H1 (cell line): Measurements from ENCODE around the gene ZBTB16. TPM values are rescaled to one million over a fixed set of nuclear protein-coding genes. Genes with fewer than 3 reads are reported as not detected.

Source experiments
- CTCF ChIA-PET: fragments of 300-600 bp; sonication (Branson Sonifier 250); formaldehyde crosslinking; loops from one replicate; lab custom pipeline; 2021; ENCODE audit not compliant: partially characterized antibody; lab: Charles Lee
- POLR2A ChIA-PET: fragments of 300-600 bp; sonication (Branson Sonifier 250); formaldehyde crosslinking; loops from one replicate; lab custom pipeline; 2021; ENCODE audit warnings: inconsistent platforms; ENCODE audit not compliant: partially characterized antibody; lab: Charles Lee
- DNase-seq, 2 experiments: peaks; one replicate each; pipeline versions ENCODE4 v3.0.0 to v3.0.0-alpha.2; 2010 to 2022; ENCODE audit warnings: low spot score in 2 of 2, low read depth in 1 of 2, mixed read lengths in 1 of 2
- FAIRE-seq: peaks from 2 replicates; lab custom pipeline; 2011; peaks lifted over from hg19 to GRCh38; lab: Jason Lieb, UNC
- H2AFZ ChIP-seq: 2 replicates; pipeline ENCODE4 v1.8.1; 2012; ENCODE audit warnings: low read length, inconsistent platforms
- H2AK5ac ChIP-seq: 2 replicates; pipeline ENCODE4 v1.6.1; 2013; ENCODE audit warnings: low read depth, low read length
- H2BK120ac ChIP-seq: replicated peaks from 2 replicates; pipeline ENCODE3; 2013; ENCODE audit warnings: low read depth, low read length, inconsistent platforms
- H2BK12ac ChIP-seq: 2 replicates; pipeline ENCODE4 v1.6.1; 2013; ENCODE audit warnings: low read depth, low read length
- H2BK15ac ChIP-seq: 2 replicates; pipeline ENCODE4 v1.6.1; 2013; ENCODE audit warnings: low read length
- H2BK20ac ChIP-seq: 2 replicates; pipeline ENCODE4 v1.6.1; 2013; ENCODE audit warnings: low read length
- H2BK5ac ChIP-seq: 2 replicates; pipeline ENCODE4 v1.6.1; 2013; ENCODE audit warnings: low read depth, low read length
- H3K14ac ChIP-seq: 2 replicates; pipeline ENCODE4 v1.6.1; 2013; ENCODE audit warnings: inconsistent platforms; ENCODE audit not compliant: insufficient read length
- H3K18ac ChIP-seq: 2 replicates; pipeline ENCODE4 v1.6.1; 2013; ENCODE audit warnings: low read length; ENCODE audit errors: extremely low read depth
- H3K23ac ChIP-seq: 2 replicates; pipeline ENCODE4 v1.6.1; 2013; ENCODE audit warnings: inconsistent platforms; ENCODE audit not compliant: insufficient read length
- H3K23me2 ChIP-seq: 2 replicates; pipeline ENCODE4 v1.6.1; 2013; ENCODE audit warnings: low read depth, low read length
- H3K27ac ChIP-seq: 2 replicates; pipeline ENCODE4 v1.6.1; 2011; ENCODE audit warnings: low read depth, low read length, inconsistent platforms
- H3K27me3 ChIP-seq, 4 experiments: replicated peaks in 1 of 4; 1 replicate in 1 of 4; 2 replicates in 3 of 4; pipeline versions ENCODE4 v1.6.1 to v1.8.1; 2011 to 2013; ENCODE audit warnings: low read length in 3 of 4, mild to moderate bottlenecking in 3 of 4, inconsistent platforms in 2 of 4, mixed read lengths in 2 of 4, moderate library complexity in 1 of 4; ENCODE audit not compliant: control insufficient read depth in 3 of 4, insufficient read depth in 3 of 4; ENCODE audit errors: extremely low read depth in 1 of 4
- H3K36me3 ChIP-seq, 4 experiments: 2 replicates each; pipeline versions ENCODE4 v1.6.1 to v1.8.1; 2011 to 2013; ENCODE audit warnings: mild to moderate bottlenecking in 4 of 4, low read length in 3 of 4, moderate library complexity in 2 of 4, control low read depth in 1 of 4, inconsistent platforms in 1 of 4; ENCODE audit not compliant: insufficient read depth in 4 of 4, control insufficient read depth in 2 of 4
- H3K4ac ChIP-seq: replicated peaks from 2 replicates; pipeline ENCODE3; 2013; ENCODE audit warnings: low read length, low read depth, mixed read lengths, inconsistent platforms; ENCODE audit not compliant: insufficient read length
- H3K4me1 ChIP-seq, 4 experiments: replicated peaks in 1 of 4; 1 replicate in 1 of 4; 2 replicates in 3 of 4; pipeline versions ENCODE4 v1.6.1 to v1.8.1; 2011 to 2013; ENCODE audit warnings: low read length in 3 of 4, inconsistent platforms in 2 of 4, mixed read lengths in 1 of 4; ENCODE audit not compliant: insufficient read depth in 4 of 4, control insufficient read depth in 3 of 4
- H3K4me2 ChIP-seq, 2 experiments: 2 replicates each; pipeline versions ENCODE4 v1.6.1 to v1.8.1; 2011 to 2013; ENCODE audit warnings: low read depth in 2 of 2, low read length in 2 of 2, control low read depth in 1 of 2, inconsistent platforms in 1 of 2, mild to moderate bottlenecking in 1 of 2; ENCODE audit not compliant: insufficient read depth in 1 of 2
- H3K4me3 ChIP-seq, 4 experiments: fragments of 200-600, 300-600 bp in 1 of 4; sonication (generic), shearing (Covaris generic), sonication (Bioruptor Twin) in 1 of 4; 2 replicates each; pipeline versions ENCODE4 v1.5.1 to v1.8.1; 2011 to 2016; ENCODE audit warnings: low read length in 4 of 4, low read depth in 3 of 4, control low read depth in 2 of 4, inconsistent platforms in 2 of 4, mild to moderate bottlenecking in 2 of 4, mixed read lengths in 1 of 4, moderate library complexity in 1 of 4; ENCODE audit not compliant: insufficient read depth in 2 of 4; ENCODE audit errors: extremely low read depth in 1 of 4
- H3K56ac ChIP-seq: replicated peaks from 2 replicates; pipeline ENCODE3; 2013; ENCODE audit warnings: low read depth, mild to moderate bottlenecking, mixed read lengths, low read length, inconsistent platforms; ENCODE audit not compliant: insufficient read length
- H3K79me1 ChIP-seq: 2 replicates; pipeline ENCODE4 v1.6.1; 2013; ENCODE audit warnings: low read depth, low read length, control low read depth
- H3K79me2 ChIP-seq, 2 experiments: 2 replicates each; pipeline versions ENCODE4 v1.6.1 to v1.8.1; 2012 to 2013; ENCODE audit warnings: low read length in 2 of 2, mild to moderate bottlenecking in 2 of 2, inconsistent platforms in 1 of 2; ENCODE audit not compliant: insufficient read depth in 2 of 2, control insufficient read depth in 1 of 2
- H3K9ac ChIP-seq, 4 experiments: replicated peaks in 1 of 4; 1 replicate in 1 of 4; 2 replicates in 3 of 4; pipeline versions ENCODE4 v1.6.1 to v1.8.1; 2011 to 2013; ENCODE audit warnings: low read depth in 3 of 4, low read length in 3 of 4, control low read depth in 2 of 4, mild to moderate bottlenecking in 2 of 4, moderate library complexity in 2 of 4, inconsistent platforms in 1 of 4; ENCODE audit errors: extremely low read depth in 1 of 4
- H3K9me3 ChIP-seq, 2 experiments: 2 replicates each; pipeline versions ENCODE4 v1.6.1 to v1.8.1; 2012 to 2013; ENCODE audit warnings: mild to moderate bottlenecking in 2 of 2, moderate library complexity in 2 of 2, control low read depth in 1 of 2, inconsistent platforms in 1 of 2, low read depth in 1 of 2, low read length in 1 of 2, mixed read lengths in 1 of 2; ENCODE audit not compliant: insufficient read depth in 2 of 2
- H4K20me1 ChIP-seq, 2 experiments: replicated peaks in 1 of 2; 2 replicates each; pipeline versions ENCODE3 to v1.8.1; 2011 to 2013; ENCODE audit warnings: inconsistent platforms in 2 of 2, low read length in 2 of 2, mild to moderate bottlenecking in 1 of 2; ENCODE audit not compliant: insufficient read depth in 2 of 2, control insufficient read depth in 1 of 2
- H4K5ac ChIP-seq: 2 replicates; pipeline ENCODE4 v1.6.1; 2013; ENCODE audit warnings: low read length, low read depth, mixed read lengths, inconsistent platforms; ENCODE audit not compliant: insufficient read length
- H4K8ac ChIP-seq: 2 replicates; pipeline ENCODE4 v1.8.0; 2013; ENCODE audit warnings: mild to moderate bottlenecking, moderate library complexity, low read length, inconsistent platforms; ENCODE audit not compliant: insufficient read depth; ENCODE audit errors: extremely low read depth
- H4K91ac ChIP-seq: replicated peaks from 2 replicates; pipeline ENCODE3; 2013; ENCODE audit warnings: low read length, mixed read lengths, inconsistent platforms; ENCODE audit not compliant: insufficient read length
- CHD1 ChIP-seq: IDR thresholded peaks from 2 replicates; pipeline ENCODE4 v1.6.1; 2012; ENCODE audit warnings: low read depth, low read length, improper control_type of control experiment
- CTBP2 ChIP-seq: IDR thresholded peaks from 2 replicates; pipeline ENCODE4 v1.7.0; 2011; ENCODE audit warnings: borderline replicate concordance, mild to moderate bottlenecking, moderate library complexity, mixed read lengths, low read length; ENCODE audit not compliant: insufficient read depth, insufficient read length
- EP300 ChIP-seq, 2 experiments: IDR thresholded peaks; 1 replicate in 1 of 2; 2 replicates in 1 of 2; pipeline ENCODE4 v1.6.1; 2011 to 2012; ENCODE audit warnings: low read depth in 2 of 2, low read length in 2 of 2, mild to moderate bottlenecking in 2 of 2, borderline replicate concordance in 1 of 2, inconsistent platforms in 1 of 2, moderate library complexity in 1 of 2
- KDM5A ChIP-seq: fragments of 200-600 bp; IDR thresholded peaks from 2 replicates; pipeline ENCODE4 v1.7.1; 2012; ENCODE audit warnings: mild to moderate bottlenecking, low read length, inconsistent platforms, mixed read lengths
- SP1 ChIP-seq: IDR thresholded peaks from 2 replicates; pipeline ENCODE4 v1.6.1; 2011; ENCODE audit warnings: low read depth, low read length
- SRF ChIP-seq: IDR thresholded peaks from 2 replicates; pipeline ENCODE4 v1.6.1; 2011; ENCODE audit warnings: mild to moderate bottlenecking, low read depth, low read length, moderate library complexity
- TEAD4 ChIP-seq: IDR thresholded peaks from 2 replicates; pipeline ENCODE4 v1.6.1; 2012; ENCODE audit warnings: low read depth, low read length, inconsistent platforms, mixed read lengths
- WGBS, 2 experiments: shearing (Covaris generic) in 1 of 2; methylation state at CpG; one replicate each; pipeline versions ENCODE4 v1.1.6 to v1.1.7; 2013 to 2015; ENCODE audit warnings: low lambda C conversion rate in 2 of 2, mixed read lengths in 2 of 2, inconsistent platforms in 1 of 2, low coverage in 1 of 2, missing lambda C conversion rate in 1 of 2; ENCODE audit not compliant: insufficient replicate concordance in 2 of 2, insufficient coverage in 1 of 2, insufficient read length in 1 of 2; ENCODE audit errors: extremely low coverage in 1 of 2, missing lambda C conversion rate in 1 of 2; 5-methylcytosine and 5-hydroxymethylcytosine counted together
- polyA plus RNA-seq, 7 experiments: library from polyadenylated mRNA; depleted of rRNA in 3 of 7; stranded (reverse) in 5 of 7; unstranded in 2 of 7; fragments of >200 nt in 5 of 7; fragments of 200-250 nt in 2 of 7; gene quantifications; 1 replicate in 5 of 7; 2 replicates in 1 of 7; 4 replicates in 1 of 7; pipeline versions ENCODE4 v1.2.1 to v1.2.3, GENCODE V29; 2011 to 2013; ENCODE audit warnings: missing spikeins in 2 of 7, mixed read lengths in 2 of 7
- total RNA-seq: library from RNA; stranded (reverse); fragmentation: NEBNext Ultra II Directional; extraction: Animal tissue kit (Norgen Biotek cat#: 25700); gene quantifications from 2 replicates; pipeline ENCODE4 v1.2.1, GENCODE V29; 2021

ZBTB16 gene
- total and polyA plus RNA-seq, 2 of the 8 experiments (the other 6 are each of a cell fraction or from before 2014, with no cell fraction given): 0.12 to 0.61 TPM

GRCh38 chr11:114135737-114136151, 76.2 kb downstream of the ZBTB16 start:
- ChIA-PET POLR2A (no interaction called here), CTCF (interaction anchor here (2.0 kb wide), 1 partner anchor 80 kb away, joined by 6 read pairs; no protein-coding TSS in a partner anchor)
- no peak overlapping the region for H2AFZ ChIP-seq
- no peak overlapping the region for H3K4ac ChIP-seq
- H3K23ac ChIP-seq: no peak overlapping the region
- H3K36me3 ChIP-seq: no peaks in the 10 kb centered on the region
- no peak overlapping the region for H3K4me3 ChIP-seq
- FAIRE-seq (no peak), DNase-seq (peak in 1 of 2 experiments; percentile 21)
- no peak overlapping the region for H3K14ac ChIP-seq
- H2BK12ac ChIP-seq: no peak overlapping the region
- H3K9me3 ChIP-seq: no peaks in the 10 kb centered on the region
- no peak overlapping the region for H3K4me2 ChIP-seq
- H4K91ac ChIP-seq: no peak overlapping the region
- peaks cover 0 to 6% (median 0%) of the 10 kb centered on the region in 4 experiments; a peak in 2 of 7 replicates for H3K4me1 ChIP-seq
- no peaks in the 10 kb centered on the region for H3K23me2 ChIP-seq
- H3K9ac ChIP-seq: no peak overlapping the region
- no peaks in the 10 kb centered on the region for H3K79me2 ChIP-seq
- H4K8ac ChIP-seq: no peak overlapping the region
- H3K79me1 ChIP-seq: no peaks in the 10 kb centered on the region
- no peak overlapping the region for H2BK5ac ChIP-seq
- no peaks in the 10 kb centered on the region for H4K20me1 ChIP-seq
- H2BK20ac ChIP-seq: 0 out of 2 replicates have a peak overlapping the region, but pooled peaks have one; percentile 44
- 80% methylated on average over 4 of the region's 4 CpGs; no CpG with 5 or more reads in 1 of the 2 experiments for WGBS, 2 experiments
- H3K56ac ChIP-seq: no peak overlapping the region
- no peak overlapping the region for H3K27ac ChIP-seq
- H3K27me3 ChIP-seq: no peaks in the 10 kb centered on the region
- H4K5ac ChIP-seq: no peak overlapping the region
- H3K18ac ChIP-seq: no peak overlapping the region
- H2BK15ac ChIP-seq: no peak overlapping the region
- H2BK120ac ChIP-seq: no peak overlapping the region
- no peak overlapping the region for H2AK5ac ChIP-seq
- TF ChIP-seq CTBP2: no peak
- TF ChIP-seq KDM5A: no peak
- TF ChIP-seq SRF: no peak
- TF ChIP-seq CHD1: no peak
- no peak for TF ChIP-seq EP300 (IDR thresholded peaks at IDR 0.05; ENCODE audit: borderline replicate concordance in 1 of 2, low read depth in 2 of 2, low read length in 2 of 2)
- TF ChIP-seq TEAD4: peak; percentile 88
- no peak for TF ChIP-seq SP1
